GM12878 (cell line): ENCODE measurements around the gene DMD. TPM values are rescaled to one million over a fixed set of nuclear protein-coding genes. Genes with fewer than 3 reads are reported as not detected.

ENCODE experiments used
- ATAC-seq: fragments of 200-7000 bp; cut with Tn5 transposase; 3 replicates; pipeline ENCODE4 v1.9.1; 2020; ENCODE audit warnings: mild to moderate bottlenecking, moderate library complexity
- BruUV-seq: library from RNA; stranded (reverse); fragments of 400-500 nt; replicated peaks from 2 replicates; lab custom pipeline; 2021; lab: Mats Ljungman, UMichigan
- CTCF ChIA-PET: fragments of 300-600 bp; sonication (Branson Sonifier 250); formaldehyde crosslinking; extraction: SDS; loops from one replicate; lab custom pipeline; 2021; ENCODE audit warnings: inconsistent platforms; lab: Yijun Ruan, JAX
- POLR2A ChIA-PET: fragments of 350-600 bp; formaldehyde crosslinking; extraction: SDS; loops from one replicate; lab custom pipeline; 2021; ENCODE audit warnings: inconsistent platforms; lab: Charles Lee
- RAD21 ChIA-PET: fragments of 300-600 bp; sonication (Branson Sonifier 250); formaldehyde crosslinking; loops from one replicate; lab custom pipeline; 2023; ENCODE audit warnings: antibody characterized with exemption; ENCODE audit not compliant: unreplicated experiment; lab: Charles Lee
- SMC1A ChIA-PET: fragments of 300-600 bp; sonication (Branson Sonifier 250); formaldehyde crosslinking; loops from one replicate; lab custom pipeline; 2023; ENCODE audit not compliant: unreplicated experiment, uncharacterized antibody; lab: Charles Lee
- DNase-seq: peaks from one replicate; pipeline ENCODE4 v3.0.0-alpha.2; 2011; ENCODE audit warnings: low read depth, low spot score
- FAIRE-seq: peaks from 3 replicates; lab custom pipeline; 2011; peaks lifted over from hg19 to GRCh38; lab: Jason Lieb, UNC
- H2AFZ ChIP-seq: 2 replicates; pipeline ENCODE4 v1.6.0; 2011; ENCODE audit warnings: low read depth, low read length, control low read depth; ENCODE audit not compliant: control insufficient read depth
- H3K27ac ChIP-seq: 2 replicates; pipeline ENCODE4 v1.5.1; 2011; ENCODE audit warnings: control low read depth; ENCODE audit not compliant: control insufficient read depth, insufficient read depth
- H3K27me3 ChIP-seq, 2 experiments: replicated peaks in 1 of 2; 2 replicates each; pipeline versions ENCODE4 v1.6.0 to v1.6.1; 2011; ENCODE audit warnings: low read length in 1 of 2; ENCODE audit not compliant: control insufficient read depth in 2 of 2, insufficient read depth in 2 of 2
- H3K36me3 ChIP-seq, 2 experiments: 2 replicates each; pipeline ENCODE4 v1.5.1; 2011; ENCODE audit warnings: low read length in 1 of 2; ENCODE audit not compliant: control insufficient read depth in 2 of 2, insufficient read depth in 2 of 2
- H3K4me1 ChIP-seq: 2 replicates; pipeline ENCODE4 v1.6.1; 2011; ENCODE audit warnings: mild to moderate bottlenecking, low read length, moderate library complexity, mixed read lengths; ENCODE audit not compliant: control insufficient read depth, insufficient read depth
- H3K4me2 ChIP-seq: 2 replicates; pipeline ENCODE4 v1.6.0; 2011; ENCODE audit warnings: control low read depth; ENCODE audit not compliant: control insufficient read depth, insufficient read depth
- H3K4me3 ChIP-seq: fragments of 200-600 bp; sonication (generic); 2 replicates; pipeline ENCODE4 v1.5.1; 2016
- H3K79me2 ChIP-seq: 2 replicates; pipeline ENCODE4 v1.6.0; 2011; ENCODE audit warnings: low read length; ENCODE audit not compliant: control insufficient read depth, insufficient read depth
- H3K9ac ChIP-seq: 2 replicates; pipeline ENCODE4 v1.8.0; 2011; ENCODE audit warnings: low read length, control low read depth, mixed read lengths; ENCODE audit not compliant: control insufficient read depth, insufficient read depth
- H3K9me3 ChIP-seq: replicated peaks from 3 replicates; pipeline ENCODE4 v1.5.1; 2011; ENCODE audit warnings: mild to moderate bottlenecking, low read length; ENCODE audit not compliant: control insufficient read depth, insufficient read depth
- H4K20me1 ChIP-seq: 2 replicates; pipeline ENCODE4 v1.6.0; 2011; ENCODE audit not compliant: control insufficient read depth, insufficient read depth
- CEBPB ChIP-seq, 2 experiments: fragments of 150-350 bp in 1 of 2; IDR thresholded peaks; 2 replicates each; pipeline ENCODE4 v1.6.1; 2012 to 2014; ENCODE audit warnings: low read depth in 2 of 2, low read length in 2 of 2, borderline replicate concordance in 1 of 2, inconsistent platforms in 1 of 2
- FOXK2 ChIP-seq: fragments of 450-650 bp; IDR thresholded peaks from 2 replicates; pipeline ENCODE4 v1.6.1; 2017; ENCODE audit warnings: mild to moderate bottlenecking, moderate library complexity
- FOXM1 ChIP-seq: IDR thresholded peaks from 2 replicates; pipeline ENCODE4 v1.6.1; 2012; ENCODE audit warnings: low read depth, mild to moderate bottlenecking, inconsistent platforms, low read length, moderate library complexity
- LARP7 ChIP-seq: fragments of 450-650 bp; IDR thresholded peaks from 2 replicates; pipeline ENCODE4 v1.6.1; 2017; ENCODE audit warnings: mild to moderate bottlenecking
- MEF2B ChIP-seq: fragments of 450-650 bp; IDR thresholded peaks from 2 replicates; pipeline ENCODE4 v1.6.1; 2018; ENCODE audit warnings: mild to moderate bottlenecking, moderate library complexity; ENCODE audit not compliant: partially characterized antibody, poor library complexity, severe bottlenecking
- RBBP5 ChIP-seq: fragments of 200-600 bp; sonication (generic); conservative IDR thresholded peaks from 2 replicates; pipeline ENCODE4 v1.6.1; 2016
- RUNX3 ChIP-seq: IDR thresholded peaks from 2 replicates; pipeline ENCODE4 v1.6.1; 2012; ENCODE audit warnings: low read length, inconsistent platforms
- SIN3A ChIP-seq: IDR thresholded peaks from 2 replicates; pipeline ENCODE4 v1.6.1; 2012; ENCODE audit warnings: low read depth, low read length, improper control_type of control experiment
- SIX5 ChIP-seq: IDR thresholded peaks from 2 replicates; pipeline ENCODE4 v1.6.1; 2011; ENCODE audit warnings: mild to moderate bottlenecking, low read depth, low read length, moderate library complexity; ENCODE audit not compliant: severe bottlenecking
- SMAD1 ChIP-seq: fragments of 450-650 bp; IDR thresholded peaks from 2 replicates; pipeline ENCODE4 v1.6.1; 2018; ENCODE audit warnings: mild to moderate bottlenecking, low read depth; ENCODE audit not compliant: partially characterized antibody
- WRNIP1 ChIP-seq: IDR thresholded peaks from 2 replicates; pipeline ENCODE4 v1.6.1; 2011; ENCODE audit warnings: low read depth, low read length, improper control_type of control experiment, borderline replicate concordance
- ZSCAN29 ChIP-seq: fragments of 450-650 bp; IDR thresholded peaks from 2 replicates; pipeline ENCODE4 v1.6.1; 2017; ENCODE audit warnings: mild to moderate bottlenecking, moderate library complexity
- ZZZ3 ChIP-seq: IDR thresholded peaks from 2 replicates; pipeline ENCODE4 v1.6.1; 2011; ENCODE audit warnings: low read depth; ENCODE audit not compliant: control insufficient read depth, insufficient read length
- WGBS: methylation state at CpG from one replicate; pipeline ENCODE4 v1.1.6; 2016; ENCODE audit warnings: low lambda C conversion rate; ENCODE audit not compliant: insufficient replicate concordance, insufficient coverage; ENCODE audit errors: missing lambda C conversion rate; 5-methylcytosine and 5-hydroxymethylcytosine counted together
- in situ Hi-C: fragments of 300-500 bp; cut with MboI; formaldehyde crosslinking; loops from 9 replicates; pipeline ENCODE4 v1.14.3; 2018; ENCODE audit warnings: mixed read lengths
- intact Hi-C: fragments of 100-400 bp; cut with micrococcal nuclease; formaldehyde crosslinking; loops from one replicate; pipeline ENCODE4 v1.14.2; 2022; ENCODE audit not compliant: unreplicated experiment
- polyA plus RNA-seq, 11 experiments: library from polyadenylated mRNA; depleted of rRNA in 4 of 11; unstranded in 6 of 11; stranded (reverse) in 5 of 11; fragments of >200 nt; fragmentation: Nextera tagmentation in 4 of 11; fragmentation: Illumina TruSeq in 1 of 11; extraction: Ambion mirVana in 4 of 11; extraction: Trizol in 1 of 11; gene quantifications; 1 replicate in 1 of 11; 2 replicates in 10 of 11; pipeline versions ENCODE4 v1.2.1 to v1.2.3, GENCODE V29; 2011 to 2016; ENCODE audit warnings: inconsistent platforms in 2 of 11, missing spikeins in 2 of 11, low read depth in 1 of 11
- total RNA-seq, 4 experiments: library from RNA; depleted of rRNA in 3 of 4; stranded (reverse); fragments of >200 nt in 3 of 4; fragmentation: Illumina TruSeq in 1 of 4; extraction: Trizol in 1 of 4; gene quantifications; 2 replicates each; pipeline versions ENCODE4 v1.2.1 to v1.2.3, GENCODE V29; 2013 to 2021
- TF ChIP-seq, protein P1 (sequence below): fragments of 150-350 bp; IDR thresholded peaks from 2 replicates; pipeline ENCODE4 v1.6.1; 2016; ENCODE audit warnings: low read depth, low read length
- TF ChIP-seq, protein P2 (sequence below): fragments of 450-650 bp; IDR thresholded peaks from 2 replicates; pipeline ENCODE4 v1.6.1; 2014; ENCODE audit warnings: mild to moderate bottlenecking
- TF ChIP-seq, protein P3 (sequence below): fragments of 450-650 bp; IDR thresholded peaks from 2 replicates; pipeline ENCODE4 v1.6.1; 2017; ENCODE audit warnings: mild to moderate bottlenecking
- TF ChIP-seq, protein P4 (sequence below): IDR thresholded peaks from 2 replicates; pipeline ENCODE4 v1.6.1; 2012; ENCODE audit warnings: low read depth, low read length, improper control_type of control experiment

DMD gene
- total and polyA plus RNA-seq, 10 of the 15 experiments (the other 5 are each of a cell fraction or from before 2014, with no cell fraction given): 1.4 to 24.3 (median 4.3) TPM

DNA sequence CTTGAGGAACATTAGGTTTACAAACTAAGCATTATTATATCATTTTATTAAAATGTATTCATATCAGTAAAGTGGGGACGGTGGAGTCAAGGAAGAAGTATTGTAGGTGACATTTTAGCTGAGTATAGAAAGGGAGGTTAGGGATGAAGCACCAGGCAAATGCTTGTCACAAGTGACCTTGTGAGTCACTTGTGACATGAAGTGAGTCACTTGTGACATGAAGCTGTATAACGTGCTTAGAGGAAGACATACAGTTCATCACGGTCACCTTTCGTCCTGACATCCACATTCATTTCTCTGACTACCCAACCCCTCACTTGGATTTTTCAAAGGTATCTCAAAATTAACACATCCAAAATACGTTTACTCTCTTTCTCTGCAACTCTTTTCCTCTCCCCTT is 1034.8 kb downstream of the DMD start:
- no peaks in the 10 kb centered on the region for H3K4me1 ChIP-seq
- H3K79me2 ChIP-seq: no peaks in the 10 kb centered on the region
- in situ Hi-C loops: no loop called here
- WGBS: 4% methylated on average over 5 of the region's 5 CpGs
- RAD21 ChIA-PET: no interaction called here
- DNase-seq: no peak
- H4K20me1 ChIP-seq: no peaks in the 10 kb centered on the region
- no peaks in the 10 kb centered on the region for H3K9me3 ChIP-seq
- no peak for TF ChIP-seq ZSCAN29
- TF ChIP-seq, protein P1, sequence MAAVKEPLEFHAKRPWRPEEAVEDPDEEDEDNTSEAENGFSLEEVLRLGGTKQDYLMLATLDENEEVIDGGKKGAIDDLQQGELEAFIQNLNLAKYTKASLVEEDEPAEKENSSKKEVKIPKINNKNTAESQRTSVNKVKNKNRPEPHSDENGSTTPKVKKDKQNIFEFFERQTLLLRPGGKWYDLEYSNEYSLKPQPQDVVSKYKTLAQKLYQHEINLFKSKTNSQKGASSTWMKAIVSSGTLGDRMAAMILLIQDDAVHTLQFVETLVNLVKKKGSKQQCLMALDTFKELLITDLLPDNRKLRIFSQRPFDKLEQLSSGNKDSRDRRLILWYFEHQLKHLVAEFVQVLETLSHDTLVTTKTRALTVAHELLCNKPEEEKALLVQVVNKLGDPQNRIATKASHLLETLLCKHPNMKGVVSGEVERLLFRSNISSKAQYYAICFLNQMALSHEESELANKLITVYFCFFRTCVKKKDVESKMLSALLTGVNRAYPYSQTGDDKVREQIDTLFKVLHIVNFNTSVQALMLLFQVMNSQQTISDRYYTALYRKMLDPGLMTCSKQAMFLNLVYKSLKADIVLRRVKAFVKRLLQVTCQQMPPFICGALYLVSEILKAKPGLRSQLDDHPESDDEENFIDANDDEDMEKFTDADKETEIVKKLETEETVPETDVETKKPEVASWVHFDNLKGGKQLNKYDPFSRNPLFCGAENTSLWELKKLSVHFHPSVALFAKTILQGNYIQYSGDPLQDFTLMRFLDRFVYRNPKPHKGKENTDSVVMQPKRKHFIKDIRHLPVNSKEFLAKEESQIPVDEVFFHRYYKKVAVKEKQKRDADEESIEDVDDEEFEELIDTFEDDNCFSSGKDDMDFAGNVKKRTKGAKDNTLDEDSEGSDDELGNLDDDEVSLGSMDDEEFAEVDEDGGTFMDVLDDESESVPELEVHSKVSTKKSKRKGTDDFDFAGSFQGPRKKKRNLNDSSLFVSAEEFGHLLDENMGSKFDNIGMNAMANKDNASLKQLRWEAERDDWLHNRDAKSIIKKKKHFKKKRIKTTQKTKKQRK: no peak
- no peak for TF ChIP-seq SIX5
- no peak for TF ChIP-seq FOXM1
- TF ChIP-seq LARP7: no peak
- TF ChIP-seq MEF2B: no peak
- TF ChIP-seq, protein P2, sequence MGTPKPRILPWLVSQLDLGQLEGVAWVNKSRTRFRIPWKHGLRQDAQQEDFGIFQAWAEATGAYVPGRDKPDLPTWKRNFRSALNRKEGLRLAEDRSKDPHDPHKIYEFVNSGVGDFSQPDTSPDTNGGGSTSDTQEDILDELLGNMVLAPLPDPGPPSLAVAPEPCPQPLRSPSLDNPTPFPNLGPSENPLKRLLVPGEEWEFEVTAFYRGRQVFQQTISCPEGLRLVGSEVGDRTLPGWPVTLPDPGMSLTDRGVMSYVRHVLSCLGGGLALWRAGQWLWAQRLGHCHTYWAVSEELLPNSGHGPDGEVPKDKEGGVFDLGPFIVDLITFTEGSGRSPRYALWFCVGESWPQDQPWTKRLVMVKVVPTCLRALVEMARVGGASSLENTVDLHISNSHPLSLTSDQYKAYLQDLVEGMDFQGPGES: no peak
- TF ChIP-seq, protein P3, sequence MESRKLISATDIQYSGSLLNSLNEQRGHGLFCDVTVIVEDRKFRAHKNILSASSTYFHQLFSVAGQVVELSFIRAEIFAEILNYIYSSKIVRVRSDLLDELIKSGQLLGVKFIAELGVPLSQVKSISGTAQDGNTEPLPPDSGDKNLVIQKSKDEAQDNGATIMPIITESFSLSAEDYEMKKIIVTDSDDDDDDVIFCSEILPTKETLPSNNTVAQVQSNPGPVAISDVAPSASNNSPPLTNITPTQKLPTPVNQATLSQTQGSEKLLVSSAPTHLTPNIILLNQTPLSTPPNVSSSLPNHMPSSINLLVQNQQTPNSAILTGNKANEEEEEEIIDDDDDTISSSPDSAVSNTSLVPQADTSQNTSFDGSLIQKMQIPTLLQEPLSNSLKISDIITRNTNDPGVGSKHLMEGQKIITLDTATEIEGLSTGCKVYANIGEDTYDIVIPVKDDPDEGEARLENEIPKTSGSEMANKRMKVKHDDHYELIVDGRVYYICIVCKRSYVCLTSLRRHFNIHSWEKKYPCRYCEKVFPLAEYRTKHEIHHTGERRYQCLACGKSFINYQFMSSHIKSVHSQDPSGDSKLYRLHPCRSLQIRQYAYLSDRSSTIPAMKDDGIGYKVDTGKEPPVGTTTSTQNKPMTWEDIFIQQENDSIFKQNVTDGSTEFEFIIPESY: no peak
- no peak for TF ChIP-seq SMAD1
- TF ChIP-seq CEBPB (IDR thresholded peaks at IDR 0.05; ENCODE audit: borderline replicate concordance in 1 of 2, low read depth in 2 of 2, low read length in 2 of 2): no peak
- TF ChIP-seq ZZZ3: no peak
- no peak for TF ChIP-seq SIN3A
- TF ChIP-seq FOXK2: no peak
- TF ChIP-seq RUNX3: no peak
- TF ChIP-seq RBBP5: no peak
- TF ChIP-seq, protein P4, sequence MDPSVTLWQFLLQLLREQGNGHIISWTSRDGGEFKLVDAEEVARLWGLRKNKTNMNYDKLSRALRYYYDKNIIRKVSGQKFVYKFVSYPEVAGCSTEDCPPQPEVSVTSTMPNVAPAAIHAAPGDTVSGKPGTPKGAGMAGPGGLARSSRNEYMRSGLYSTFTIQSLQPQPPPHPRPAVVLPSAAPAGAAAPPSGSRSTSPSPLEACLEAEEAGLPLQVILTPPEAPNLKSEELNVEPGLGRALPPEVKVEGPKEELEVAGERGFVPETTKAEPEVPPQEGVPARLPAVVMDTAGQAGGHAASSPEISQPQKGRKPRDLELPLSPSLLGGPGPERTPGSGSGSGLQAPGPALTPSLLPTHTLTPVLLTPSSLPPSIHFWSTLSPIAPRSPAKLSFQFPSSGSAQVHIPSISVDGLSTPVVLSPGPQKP: no peak
- no peak for TF ChIP-seq WRNIP1
- TF ChIP-seq, all 136 proteins: peak for 0
- no peak overlapping the region for H3K4me2 ChIP-seq
- H3K27ac ChIP-seq: no peak overlapping the region
- no peak overlapping the region for H2AFZ ChIP-seq
- intact Hi-C loops: no loop called here
- H3K27me3 ChIP-seq: no peaks in the 10 kb centered on the region
- ATAC-seq (no peak), FAIRE-seq (no peak)
- no peaks in the 10 kb centered on the region for H3K36me3 ChIP-seq
- CTCF ChIA-PET: no interaction called here
- no peak overlapping the region for H3K4me3 ChIP-seq
- SMC1A ChIA-PET: no interaction called here
- H3K9ac ChIP-seq: no peak overlapping the region
- no TSS peak for BruUV-seq
- POLR2A ChIA-PET: no interaction called here
